ENCODE data around the gene USP32. TPM values are rescaled to one million over a fixed set of nuclear protein-coding genes. Genes with fewer than 3 reads are reported as not detected.

The USP32 gene
- total and polyA plus RNA-seq, 2 of the 8 experiments (the other 6 are each of a cell fraction or from before 2014, with no cell fraction given), result 29.6 to 112 TPM

- no peak overlapping the region for H3K14ac ChIP-seq (ENCODE audit: insufficient read length)
- H3K23ac ChIP-seq (ENCODE audit: insufficient read length), result no peak overlapping the region
- no peak overlapping the region for H2BK5ac ChIP-seq (ENCODE audit: low read depth, low read length)
- H2BK15ac ChIP-seq (ENCODE audit: low read length), result no peak overlapping the region
- peaks cover 0 to 3% of the 10 kb centered on the region in 2 experiments for H4K20me1 ChIP-seq (replicated peaks in 1 of 2; ENCODE audit: control insufficient read depth in 1 of 2, insufficient read depth in 2 of 2, low read length in 2 of 2)
- no peak overlapping the region for H4K91ac ChIP-seq (replicated peaks; ENCODE audit: insufficient read length, low read length)
- H2AFZ ChIP-seq (ENCODE audit: low read length), result no peak overlapping the region
- no peaks in the 10 kb centered on the region for H3K9me3 ChIP-seq (ENCODE audit: insufficient read depth in 2 of 2, low read depth in 1 of 2, low read length in 1 of 2)
- FAIRE-seq (no peak), DNase-seq (ENCODE audit: low read depth in 1 of 2, low spot score in 2 of 2) (no peak)
- H3K4me1 ChIP-seq (replicated peaks in 1 of 4; ENCODE audit: control insufficient read depth in 3 of 4, insufficient read depth in 4 of 4, low read length in 3 of 4), result peaks cover 7 to 20% (median 13%) of the 10 kb centered on the region in 4 experiments
- peaks cover 2% of the 10 kb centered on the region; the same call in 1 of the 2 replicates for H3K79me1 ChIP-seq (ENCODE audit: low read depth, low read length)
- TF ChIP-seq MAX (IDR thresholded peaks at IDR 0.05) (no peak), E2F6 (IDR thresholded peaks at IDR 0.05) (no peak), CBX5 (IDR thresholded peaks at IDR 0.05; ENCODE audit: low read depth, low read length) (no peak), POLR2AphosphoS5 (IDR thresholded peaks at IDR 0.05; ENCODE audit: low read depth, low read length) (no peak), BRCA1 (IDR thresholded peaks at IDR 0.05; ENCODE audit: low read depth, low read length) (no peak), BCL11A (IDR thresholded peaks at IDR 0.05; ENCODE audit: low read depth in 2 of 2, low read length in 2 of 2) (no peak), YY1 (IDR thresholded peaks at IDR 0.05; ENCODE audit: low read depth, low read length) (no peak), RAD21 (IDR thresholded peaks at IDR 0.05 in 1 of 2, conservative IDR thresholded peaks at IDR 0.05 in 1 of 2; ENCODE audit: low read depth in 2 of 2, low read length in 2 of 2) (no peak), TEAD4 (IDR thresholded peaks at IDR 0.05; ENCODE audit: low read depth, low read length) (no peak), TBP (IDR thresholded peaks at IDR 0.05; ENCODE audit: low read depth, low read length) (no peak), POLR2A (IDR thresholded peaks at IDR 0.05; ENCODE audit: control extremely low read depth in 1 of 2, low read depth in 2 of 2, low read length in 2 of 2) (no peak), POU5F1 (IDR thresholded peaks at IDR 0.05; ENCODE audit: low read depth, low read length) (no peak)
- H3K27ac ChIP-seq (ENCODE audit: low read depth, low read length), result no peak overlapping the region
- no peak overlapping the region for H3K9ac ChIP-seq (replicated peaks in 1 of 4; ENCODE audit: extremely low read depth in 1 of 4, low read depth in 3 of 4, low read length in 3 of 4)
- CTCF ChIA-PET (ENCODE audit: partially characterized antibody), result interaction anchor here (1.7 kb wide), 1 partner anchor 8 kb away, joined by 5 read pairs; no protein-coding TSS in a partner anchor
- peak overlapping the region; percentile 28; the same call in 1 of the 2 replicates for H4K8ac ChIP-seq (ENCODE audit: extremely low read depth, insufficient read depth, low read length)
- no peak overlapping the region for H2AK5ac ChIP-seq (ENCODE audit: low read depth, low read length)
- peaks cover 14 to 85% of the 10 kb centered on the region in 2 experiments for H3K79me2 ChIP-seq (ENCODE audit: control insufficient read depth in 1 of 2, insufficient read depth in 2 of 2, low read length in 2 of 2)
- 0 out of 2 replicates have a peak, but pooled peaks cover 3% of the 10 kb centered on the region for H3K23me2 ChIP-seq (ENCODE audit: low read depth, low read length)
- no peak overlapping the region for H3K4ac ChIP-seq (replicated peaks; ENCODE audit: insufficient read length, low read depth, low read length)
- no peak overlapping the region for H2BK12ac ChIP-seq (ENCODE audit: low read depth, low read length)
- no peak overlapping the region for H2BK120ac ChIP-seq (replicated peaks; ENCODE audit: low read depth, low read length)
- H3K36me3 ChIP-seq (ENCODE audit: control insufficient read depth in 2 of 4, insufficient read depth in 4 of 4, low read length in 3 of 4), result no peaks in the 10 kb centered on the region; a peak in 2 of 8 replicates
- no peaks in the 10 kb centered on the region for H3K27me3 ChIP-seq (replicated peaks in 1 of 4; ENCODE audit: control insufficient read depth in 3 of 4, extremely low read depth in 1 of 4, insufficient read depth in 3 of 4, low read length in 3 of 4)
- no peak overlapping the region for H3K56ac ChIP-seq (replicated peaks; ENCODE audit: insufficient read length, low read depth, low read length)
- WGBS, 2 experiments (ENCODE audit: extremely low coverage in 1 of 2, insufficient coverage in 1 of 2, insufficient read length in 1 of 2, insufficient replicate concordance in 2 of 2, low coverage in 1 of 2, low lambda C conversion rate in 2 of 2, missing lambda C conversion rate in 1 of 2), result 94% methylated on average over 4 of the region's 4 CpGs; no CpG with 5 or more reads in 1 of the 2 experiments
- H3K18ac ChIP-seq (ENCODE audit: extremely low read depth, low read length), result no peak overlapping the region; the same call in 1 of the 2 replicates
- no peak overlapping the region for H2BK20ac ChIP-seq (ENCODE audit: low read length)
- H3K4me3 ChIP-seq (ENCODE audit: extremely low read depth in 1 of 4, insufficient read depth in 2 of 4, low read depth in 3 of 4, low read length in 4 of 4), result no peak overlapping the region
- no peak overlapping the region for H3K4me2 ChIP-seq (ENCODE audit: insufficient read depth in 1 of 2, low read depth in 2 of 2, low read length in 2 of 2)
- no peak overlapping the region for H4K5ac ChIP-seq (ENCODE audit: insufficient read length, low read depth, low read length)
- POLR2A ChIA-PET (ENCODE audit: partially characterized antibody), result interaction anchor here (2.7 kb wide), 1 partner anchor 9 kb away, joined by 6 read pairs; no protein-coding TSS in a partner anchor
These were observed 10.0 kb downstream of the USP32 start for GRCh38 chr17:60381958-60382357.
